ENCODE results near the gene LIN7A.
"Not testable (repeated sequence)": the region's sequence is repeated elsewhere in the genome, so short reads cannot be mapped to it uniquely, and the experiment has no call there.

The LIN7A gene

DNA sequence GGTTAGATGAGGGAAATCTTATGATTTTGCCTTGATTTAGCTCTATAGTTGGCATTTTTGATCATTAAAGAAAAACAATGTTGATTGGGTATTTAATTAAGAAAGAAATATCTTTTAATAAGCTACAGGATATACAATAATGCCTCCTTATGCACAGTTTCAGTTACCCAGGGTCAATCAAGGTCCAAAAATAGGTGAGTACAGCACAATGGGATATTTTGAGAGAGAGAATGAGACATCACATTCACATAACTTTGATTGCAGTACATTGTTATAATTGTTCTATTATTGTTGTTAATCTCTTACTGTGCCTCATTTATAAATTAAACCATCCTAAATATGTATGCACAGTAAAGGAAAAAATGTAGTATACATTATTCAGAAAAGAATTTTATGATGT is 118.9 kb downstream of the LIN7A start:
- no peak for DNase-seq (ENCODE audit: low spot score in 2 of 2)
- Mint-ChIP-seq H3K36me3 (no peaks in the 10 kb centered on the region), H3K4me3 (no peak overlapping the region), H3K9me3 (peaks cover 3% of the 10 kb centered on the region), H3K27ac (no peak overlapping the region), H3K4me1 (no peaks in the 10 kb centered on the region)
- no peak for ATAC-seq

DNA sequence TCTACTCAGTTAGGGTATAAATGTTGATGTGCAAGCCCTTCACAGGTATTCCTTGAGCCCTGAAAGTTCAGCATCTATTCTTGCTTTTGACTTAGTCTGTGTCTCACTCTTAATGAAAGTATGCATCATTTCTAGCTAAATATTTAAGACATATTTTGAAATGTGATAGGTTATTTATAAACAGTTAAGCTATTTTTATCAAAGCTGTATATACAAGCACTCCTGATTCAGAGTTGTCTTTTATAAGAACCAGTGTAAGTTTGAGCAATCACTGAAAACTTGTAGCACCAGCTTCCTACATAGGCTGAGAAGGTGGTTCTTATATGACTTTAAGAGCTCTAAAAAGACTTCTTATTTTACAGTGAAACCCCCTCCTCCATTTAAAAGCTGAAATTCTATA is 122.4 kb downstream of the LIN7A start:
- Mint-ChIP-seq H3K27ac (no peak overlapping the region), H3K36me3 (no peaks in the 10 kb centered on the region), H3K4me3 (no peak overlapping the region), H3K9me3 (no peaks in the 10 kb centered on the region), H3K4me1 (no peaks in the 10 kb centered on the region)
- no peak for DNase-seq (ENCODE audit: low spot score in 2 of 2)
- ATAC-seq: no peak

DNA sequence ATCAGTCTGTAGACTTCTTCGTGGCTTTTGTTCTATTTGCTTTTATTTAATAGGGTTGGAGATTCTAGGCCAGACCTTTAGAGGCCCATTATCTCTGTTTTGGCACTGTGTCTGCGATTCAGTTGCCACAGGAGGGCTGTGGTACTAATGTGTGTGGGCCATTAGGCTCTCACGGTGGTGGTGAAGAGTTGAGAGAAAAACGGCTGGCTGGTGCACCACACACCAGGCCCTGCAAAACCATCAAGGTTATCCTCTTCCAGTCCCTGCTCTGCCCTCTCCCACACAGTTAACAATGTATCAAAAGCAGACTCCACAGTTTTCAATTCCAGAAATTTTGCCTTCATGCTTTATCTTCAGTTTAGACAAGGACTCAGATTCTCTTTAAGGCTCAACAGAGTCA is 123.3 kb downstream of the LIN7A start:
- DNase-seq (ENCODE audit: low spot score in 2 of 2) (no peak), ATAC-seq (no peak)
- H3K4me1 Mint-ChIP-seq: no peaks in the 10 kb centered on the region
- no peaks in the 10 kb centered on the region for H3K36me3 Mint-ChIP-seq
- no peak overlapping the region for H3K27ac Mint-ChIP-seq
- no peaks in the 10 kb centered on the region for H3K9me3 Mint-ChIP-seq
- no peak overlapping the region for H3K4me3 Mint-ChIP-seq

DNA sequence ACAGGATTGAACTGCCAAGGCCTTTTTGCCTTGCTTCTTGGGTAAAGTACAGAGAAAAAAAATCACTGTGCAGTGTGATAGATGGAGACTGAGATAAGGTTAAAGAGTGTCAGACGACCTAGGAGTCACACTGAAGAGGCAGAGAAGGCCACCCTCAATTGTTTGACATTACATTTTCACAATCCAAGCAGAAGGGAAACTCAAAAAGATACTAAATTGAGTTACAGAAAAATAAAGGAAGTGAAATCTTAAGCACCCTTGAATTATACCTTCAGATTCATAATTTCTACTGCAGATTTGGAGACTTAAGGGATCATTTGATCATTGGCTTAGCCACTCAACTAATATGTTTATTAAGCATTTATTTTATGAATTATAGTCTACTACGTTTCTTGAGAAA is 123.9 kb downstream of the LIN7A start:
- Mint-ChIP-seq H3K4me3 (no peak overlapping the region), H3K27ac (no peak overlapping the region), H3K4me1 (no peaks in the 10 kb centered on the region), H3K36me3 (no peaks in the 10 kb centered on the region), H3K9me3 (no peaks in the 10 kb centered on the region)
- ATAC-seq: no peak
- DNase-seq (ENCODE audit: low spot score in 2 of 2): no peak

DNA sequence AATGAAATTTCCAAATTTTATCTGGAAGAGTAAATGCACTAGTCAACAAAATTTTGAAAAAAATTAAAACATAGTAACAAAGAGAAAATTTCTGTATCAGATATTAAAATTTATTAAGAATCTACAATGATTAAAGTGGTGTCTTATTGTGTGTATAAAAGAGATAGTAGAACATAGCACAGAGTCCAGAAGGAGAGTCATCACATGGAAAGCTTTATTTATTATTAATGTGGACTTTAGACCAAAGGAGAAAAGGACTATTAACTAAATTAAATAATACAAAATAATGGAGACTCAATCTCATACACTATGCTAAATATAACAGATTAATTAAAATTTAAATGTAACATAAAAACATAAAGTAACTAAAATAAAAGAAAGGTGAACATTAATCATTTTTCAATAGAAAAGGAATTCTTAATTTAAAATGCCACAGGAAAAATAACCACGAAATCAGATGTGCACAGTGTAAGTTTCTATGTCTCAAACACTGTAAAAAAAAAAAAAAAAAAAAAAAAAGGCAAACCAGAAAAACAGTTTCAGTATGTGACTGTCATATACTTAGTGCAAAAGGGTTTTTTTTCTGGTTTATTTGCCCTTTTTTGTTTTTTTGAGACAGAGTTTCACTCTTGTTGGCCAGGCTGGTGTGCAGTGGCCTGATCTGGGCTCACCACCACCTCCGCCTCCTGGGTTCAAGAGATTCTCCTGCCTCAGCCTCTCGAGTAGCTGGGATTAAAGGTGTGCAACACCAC is 125.6 kb downstream of the LIN7A start:
- Mint-ChIP-seq H3K9me3 (peaks cover 4% of the 10 kb centered on the region), H3K36me3 (no peaks in the 10 kb centered on the region), H3K27ac (no peak overlapping the region), H3K4me1 (no peaks in the 10 kb centered on the region), H3K4me3 (no peak overlapping the region)
- DNase-seq (ENCODE audit: low spot score in 2 of 2) (no peak), ATAC-seq (no peak)

DNA sequence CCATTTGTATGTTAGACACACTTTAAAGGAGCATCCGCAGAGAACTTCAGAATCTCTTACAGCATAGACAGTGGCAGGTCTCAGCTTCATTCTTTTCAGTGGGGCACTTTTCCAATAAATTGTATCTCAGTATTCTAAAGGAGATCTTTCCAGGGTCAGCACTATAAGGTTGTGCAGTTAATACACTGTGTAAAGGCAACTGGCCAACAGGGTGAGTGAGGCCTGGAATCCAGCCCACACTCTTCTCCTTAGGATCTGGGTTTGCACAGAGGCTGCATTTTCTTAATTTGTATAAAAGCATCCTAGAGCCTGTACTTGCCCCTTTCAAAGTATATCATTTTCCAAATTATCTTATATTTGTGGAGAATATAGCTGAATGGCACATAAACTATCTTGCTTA is 126.9 kb downstream of the LIN7A start:
- H3K4me1 Mint-ChIP-seq: no peaks in the 10 kb centered on the region
- no peak overlapping the region for H3K27ac Mint-ChIP-seq
- no peak overlapping the region for H3K4me3 Mint-ChIP-seq
- no peak for DNase-seq (ENCODE audit: low spot score in 2 of 2)
- H3K9me3 Mint-ChIP-seq: peaks cover 4% of the 10 kb centered on the region
- ATAC-seq: no peak
- H3K36me3 Mint-ChIP-seq: no peaks in the 10 kb centered on the region

DNA sequence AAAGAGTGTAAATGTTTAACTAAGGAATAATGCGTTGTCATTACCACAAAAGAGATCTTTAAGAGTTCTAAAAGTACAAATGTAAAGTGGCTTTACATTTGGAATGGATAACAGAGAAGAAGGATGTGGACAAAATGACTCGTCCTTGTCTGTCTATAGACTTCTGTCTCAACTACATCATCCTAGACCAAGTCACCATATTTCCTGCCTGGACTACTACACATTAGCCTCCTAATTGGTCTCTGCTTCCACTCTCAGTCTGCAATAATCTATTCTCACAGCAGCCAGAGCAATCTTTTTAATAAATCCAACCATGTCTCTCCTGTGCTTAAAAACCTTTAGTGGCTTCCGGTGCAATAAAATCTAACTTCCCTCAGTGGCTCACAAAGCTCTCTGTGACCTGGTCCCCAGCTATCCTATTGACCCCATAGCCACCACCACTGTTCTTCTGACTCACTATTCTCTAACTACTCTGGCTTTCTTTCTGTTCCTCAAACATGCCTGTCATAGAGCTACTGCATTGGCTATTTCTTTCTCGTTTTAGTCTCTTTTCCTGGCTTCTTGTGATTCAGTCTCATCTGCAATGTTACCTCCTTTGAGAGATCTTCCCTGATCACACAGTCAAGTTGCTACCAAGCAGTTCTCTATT is 130.0 kb downstream of the LIN7A start:
- H3K36me3 Mint-ChIP-seq: no peaks in the 10 kb centered on the region
- H3K27ac Mint-ChIP-seq: no peak overlapping the region
- no peaks in the 10 kb centered on the region for H3K4me1 Mint-ChIP-seq
- H3K9me3 Mint-ChIP-seq: peaks cover 6% of the 10 kb centered on the region
- DNase-seq (ENCODE audit: low spot score in 2 of 2): no peak
- H3K4me3 Mint-ChIP-seq: no peak overlapping the region
- ATAC-seq: no peak

DNA sequence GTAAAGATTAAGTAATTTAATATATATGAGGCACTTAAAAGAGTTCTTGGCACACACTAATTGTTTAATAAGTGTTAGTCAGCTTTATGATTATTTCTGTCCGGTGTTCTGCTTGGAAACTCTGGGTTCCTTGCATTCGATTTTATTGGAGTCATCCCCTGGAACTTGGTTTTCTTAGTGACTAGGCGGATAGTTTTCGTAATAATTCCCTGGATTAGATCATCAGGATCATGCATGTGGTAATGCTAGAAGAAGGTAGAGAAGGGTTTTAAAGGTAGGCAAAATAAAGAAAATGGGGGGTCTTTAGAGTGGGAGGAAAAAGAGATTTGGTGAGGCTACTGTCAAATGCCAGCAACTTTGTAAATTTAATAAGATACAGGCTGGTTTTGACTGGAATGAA is 132.6 kb downstream of the LIN7A start:
- DNase-seq (ENCODE audit: low spot score in 2 of 2) (no peak), ATAC-seq (no peak)
- Mint-ChIP-seq H3K4me3 (no peak overlapping the region), H3K9me3 (peaks cover 6% of the 10 kb centered on the region), H3K4me1 (no peaks in the 10 kb centered on the region), H3K36me3 (no peaks in the 10 kb centered on the region), H3K27ac (no peak overlapping the region)

DNA sequence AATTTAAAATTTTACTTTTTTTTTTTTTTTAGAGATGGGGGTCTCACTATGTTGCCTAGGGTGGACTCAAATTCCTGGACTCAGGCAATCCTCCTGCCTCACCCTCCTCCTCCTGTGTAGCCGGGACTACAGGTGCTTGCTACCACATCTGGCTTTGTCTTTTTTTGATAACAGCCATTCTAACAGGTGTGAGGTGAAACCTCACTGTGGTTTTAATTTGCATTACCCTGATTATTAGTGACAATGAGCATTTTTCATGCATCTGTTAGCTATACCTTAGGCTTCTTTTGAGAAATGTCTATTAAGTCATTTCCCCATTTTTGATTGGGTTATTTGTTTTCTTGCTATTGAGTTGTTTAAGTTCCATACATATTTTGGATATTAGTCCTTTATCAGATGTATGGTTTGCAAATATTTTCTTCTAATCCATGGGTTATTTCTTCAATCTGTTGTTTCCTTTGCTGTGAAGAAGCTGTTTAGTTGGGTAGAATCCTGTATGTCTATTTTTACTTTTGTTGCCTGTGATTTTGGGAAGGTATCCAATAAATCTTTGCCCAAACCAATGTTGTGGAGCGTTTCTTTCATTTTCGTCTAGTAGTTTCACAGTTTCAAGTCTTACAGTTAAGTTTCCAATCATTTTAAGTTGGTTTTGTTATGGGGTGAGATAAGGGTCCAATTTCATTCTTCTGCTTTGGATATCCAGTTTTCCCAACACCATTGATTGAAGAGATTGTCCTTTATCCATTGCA is 134.9 kb downstream of the LIN7A start:
- Mint-ChIP-seq H3K4me3 (no peak overlapping the region), H3K27ac (no peak overlapping the region), H3K36me3 (no peaks in the 10 kb centered on the region), H3K9me3 (peaks cover 5% of the 10 kb centered on the region), H3K4me1 (no peaks in the 10 kb centered on the region)
- DNase-seq (ENCODE audit: low spot score in 2 of 2): no peak
- no peak for ATAC-seq

DNA sequence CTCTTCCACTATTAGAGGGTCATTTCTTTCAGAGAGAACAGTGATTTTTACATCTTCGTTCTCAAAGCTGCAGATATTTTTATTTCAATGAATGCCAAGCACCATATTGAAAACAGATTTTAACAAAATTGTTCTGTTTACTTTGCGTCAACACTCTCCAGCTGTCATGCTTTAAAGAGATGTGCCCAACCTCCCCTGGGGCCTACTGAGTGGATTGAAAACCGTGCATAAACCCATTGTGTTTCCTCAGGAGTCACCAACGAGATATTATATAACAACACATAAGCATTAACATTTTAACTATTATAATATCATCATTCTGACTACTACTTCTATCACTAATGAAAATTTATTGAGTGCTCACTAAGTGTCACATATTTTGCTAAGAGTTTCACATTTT is 139.5 kb downstream of the LIN7A start:
- Mint-ChIP-seq H3K36me3 (no peaks in the 10 kb centered on the region), H3K4me3 (no peak overlapping the region), H3K27ac (no peak overlapping the region), H3K4me1 (no peaks in the 10 kb centered on the region), H3K9me3 (peaks cover 5% of the 10 kb centered on the region)
- no peak for DNase-seq (ENCODE audit: low spot score in 2 of 2)
- ATAC-seq: no peak

DNA sequence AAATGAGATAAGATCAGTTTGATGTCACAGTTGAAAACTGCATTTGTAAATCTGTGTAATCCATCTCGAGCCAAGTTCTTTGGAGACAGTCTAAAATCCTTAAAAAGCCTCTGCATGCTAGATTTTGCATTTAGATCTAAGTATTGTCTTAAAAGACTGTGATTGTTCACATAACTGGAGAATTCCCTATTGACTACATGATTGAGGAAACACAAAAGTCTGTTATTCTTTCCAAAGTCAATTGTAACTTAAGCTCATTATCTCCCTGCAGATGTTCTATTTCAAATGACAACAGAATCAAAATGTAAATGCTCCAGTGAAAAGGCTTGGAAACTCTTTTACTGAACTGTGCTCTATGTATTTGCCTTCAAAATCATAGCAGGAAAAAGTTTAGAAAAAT is 143.2 kb downstream of the LIN7A start:
- no peak for DNase-seq (ENCODE audit: low spot score in 2 of 2)
- no peak for ATAC-seq
- H3K27ac Mint-ChIP-seq: no peak overlapping the region
- no peak overlapping the region for H3K4me3 Mint-ChIP-seq
- no peaks in the 10 kb centered on the region for H3K36me3 Mint-ChIP-seq
- H3K4me1 Mint-ChIP-seq: no peaks in the 10 kb centered on the region
- peaks cover 5% of the 10 kb centered on the region for H3K9me3 Mint-ChIP-seq

DNA sequence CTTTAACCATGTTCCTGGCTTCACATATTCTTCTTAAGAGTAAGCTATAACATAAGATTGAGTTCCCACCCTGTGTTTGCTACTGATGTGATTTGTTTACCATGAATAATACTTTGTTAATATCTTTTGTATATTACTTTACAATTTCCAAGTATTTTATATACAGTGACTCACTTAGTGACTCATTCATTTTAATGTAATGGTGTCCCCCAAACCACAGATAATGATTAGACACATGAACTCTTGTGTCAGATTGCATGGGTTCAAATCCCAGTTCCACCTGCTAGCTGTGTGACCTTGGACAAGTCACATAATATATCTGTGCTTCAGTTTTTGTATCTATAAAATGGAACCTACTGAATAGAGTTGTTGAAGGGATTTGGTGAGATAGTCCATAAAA is 144.9 kb downstream of the LIN7A start:
- Mint-ChIP-seq H3K9me3 (peaks cover 5% of the 10 kb centered on the region), H3K4me1 (no peaks in the 10 kb centered on the region), H3K27ac (no peak overlapping the region), H3K4me3 (no peak overlapping the region), H3K36me3 (no peaks in the 10 kb centered on the region)
- ATAC-seq: no peak
- no peak for DNase-seq (ENCODE audit: low spot score in 2 of 2)

DNA sequence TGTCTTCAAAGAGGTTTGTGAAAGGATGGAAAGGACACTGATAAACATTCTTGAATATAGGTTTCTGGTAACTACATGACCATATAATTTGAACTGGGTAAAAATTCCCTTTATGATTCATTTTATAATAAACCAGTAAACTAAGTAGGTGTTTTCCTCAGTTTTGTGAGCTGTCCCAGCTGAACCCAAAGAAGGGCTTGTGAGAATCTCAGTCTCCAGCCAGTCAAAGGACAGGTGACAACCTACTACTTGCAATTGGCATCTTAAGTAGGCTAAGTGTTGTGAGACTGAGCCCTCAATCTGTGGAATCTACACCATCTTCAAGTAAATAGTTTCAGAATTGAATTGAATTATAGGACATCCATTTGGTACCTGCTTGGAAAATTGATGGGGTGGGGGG is 145.9 kb downstream of the LIN7A start:
- Mint-ChIP-seq H3K27ac (no peak overlapping the region), H3K36me3 (no peaks in the 10 kb centered on the region), H3K4me3 (no peak overlapping the region), H3K4me1 (no peaks in the 10 kb centered on the region), H3K9me3 (peaks cover 10% of the 10 kb centered on the region)
- ATAC-seq (no peak), DNase-seq (ENCODE audit: low spot score in 2 of 2) (no peak)

DNA sequence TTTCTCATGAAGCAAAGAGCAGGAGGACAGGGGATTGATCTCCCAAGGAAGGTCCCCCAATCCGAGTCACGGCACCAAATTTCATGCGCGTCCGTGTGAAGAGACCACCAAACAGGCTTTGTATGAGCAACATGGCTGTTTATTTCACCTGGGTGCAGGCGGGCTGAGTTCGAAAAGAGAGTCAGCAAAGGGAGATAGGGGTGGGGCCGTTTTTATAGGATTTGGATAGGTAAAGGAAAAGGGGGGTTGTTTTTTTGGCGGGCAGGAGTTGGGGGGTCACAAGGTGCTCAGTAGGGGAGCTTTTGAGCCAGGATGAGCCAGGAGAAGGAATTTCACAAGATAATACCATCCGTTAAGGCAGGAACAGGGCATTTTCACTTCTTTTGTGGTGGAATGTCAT is 149.3 kb downstream of the LIN7A start:
- not testable (repeated sequence) for H3K4me1 Mint-ChIP-seq; H3K27ac Mint-ChIP-seq; H3K4me3 Mint-ChIP-seq; H3K36me3 Mint-ChIP-seq; DNase-seq (ENCODE audit: low spot score in 2 of 2); ATAC-seq
- H3K9me3 Mint-ChIP-seq: peaks cover 22% of the 10 kb centered on the region

DNA sequence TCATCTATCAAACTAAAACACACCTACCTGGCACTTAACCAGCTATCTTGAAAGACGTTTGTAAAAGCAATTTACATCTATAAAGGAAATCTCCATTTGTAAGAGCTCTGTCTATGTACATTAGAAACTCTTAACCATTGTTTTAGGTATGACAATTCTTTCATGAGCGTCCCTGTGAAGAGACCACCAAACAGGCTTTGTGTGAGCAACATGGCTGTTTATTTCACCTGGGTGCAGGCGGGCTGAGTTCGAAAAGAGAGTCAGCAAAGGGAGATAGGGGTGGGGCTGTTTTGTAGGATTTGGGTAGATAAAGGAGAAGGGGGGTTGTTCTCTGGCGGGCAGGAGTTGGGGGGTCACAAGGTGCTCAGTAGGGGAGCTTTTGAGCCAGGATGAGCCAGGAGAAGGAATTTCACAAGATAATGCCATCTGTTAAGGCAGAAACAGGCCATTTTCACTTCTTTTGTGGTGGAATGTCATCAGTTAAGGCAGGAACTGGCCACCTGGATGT is 154.7 kb downstream of the LIN7A start:
- not testable (repeated sequence) for ATAC-seq; H3K36me3 Mint-ChIP-seq; DNase-seq (ENCODE audit: low spot score in 2 of 2); H3K27ac Mint-ChIP-seq; H3K4me3 Mint-ChIP-seq; H3K4me1 Mint-ChIP-seq
- peaks cover 27% of the 10 kb centered on the region for H3K9me3 Mint-ChIP-seq

DNA sequence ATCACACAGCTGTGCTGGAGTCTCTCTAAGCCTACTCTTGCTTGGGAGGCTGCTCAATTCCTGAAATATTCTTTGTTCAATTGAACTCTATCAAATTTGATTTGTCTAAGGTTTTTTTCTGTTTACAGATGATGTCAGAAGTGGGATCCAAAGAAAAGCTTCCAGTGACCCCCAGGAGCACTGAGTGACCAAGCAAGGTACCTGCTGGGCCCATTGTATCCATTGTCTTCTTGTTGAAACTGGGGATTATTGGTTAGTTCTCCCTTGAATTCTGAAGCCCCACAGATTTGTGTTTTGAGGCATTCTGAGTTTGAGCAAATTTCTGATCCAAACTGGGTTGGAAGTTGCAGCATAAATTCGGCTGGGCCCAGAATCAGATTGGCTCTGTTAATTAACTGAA is 156.4 kb downstream of the LIN7A start:
- DNase-seq (ENCODE audit: low spot score in 2 of 2) (no peak), ATAC-seq (no peak)
- Mint-ChIP-seq H3K4me3 (no peak overlapping the region), H3K36me3 (no peaks in the 10 kb centered on the region), H3K27ac (no peak overlapping the region), H3K4me1 (no peaks in the 10 kb centered on the region), H3K9me3 (peaks cover 23% of the 10 kb centered on the region)

Measured in stimulated activated effector memory CD8-positive, alpha-beta T cell treated with anti-CD3 and anti-CD28 coated beads, Interleukin-12 subunit alpha, Interleukin-12 subunit beta, amount 100 ng/mL, for 72 hours (primary cell).